HCT116 (cell line): ENCODE data around the gene XKR7. TPM values are rescaled to one million over a fixed set of nuclear protein-coding genes. Genes with fewer than 3 reads are reported as not detected.

ENCODE experiments used
- ATAC-seq: fragments of 200-7000 bp; cut with Tn5 transposase; 2 replicates; pipeline ENCODE4 v1.9.1; 2020; ENCODE audit warnings: mild to moderate bottlenecking, moderate library complexity
- BruUV-seq: library from RNA; stranded (reverse); fragments of 400-500 nt; replicated peaks from 2 replicates; lab custom pipeline; 2021; lab: Mats Ljungman, UMichigan
- CTCF ChIA-PET: fragments of 300-600 bp; sonication (Branson Sonifier 250); formaldehyde crosslinking; loops from one replicate; lab custom pipeline; 2021; ENCODE audit warnings: antibody characterized with exemption; lab: Charles Lee
- POLR2A ChIA-PET: fragments of 300-600, 350-600 bp; sonication (Branson Sonifier 250); formaldehyde crosslinking; loops from one replicate; lab custom pipeline; 2021; ENCODE audit warnings: antibody characterized with exemption; lab: Charles Lee
- RAD21 ChIA-PET, 2 experiments: fragments of 300-600 bp; sonication (Branson Sonifier 250); formaldehyde crosslinking; loops; one replicate each; lab custom pipeline; 2023; ENCODE audit warnings: low total read pairs in 2 of 2; ENCODE audit not compliant: uncharacterized antibody in 2 of 2, unreplicated experiment in 2 of 2, low non-redundant PET in 1 of 2; lab: Charles Lee
- DNase-seq: peaks from one replicate; pipeline ENCODE4 v3.0.0-alpha.2; 2010; ENCODE audit warnings: low read depth, low spot score
- H2AFZ ChIP-seq: fragments of 200-600 bp; shearing (Covaris generic), sonication (generic); 2 replicates; pipeline ENCODE4 v1.6.1; 2017; ENCODE audit warnings: low read depth, mixed run types, mixed read lengths, antibody characterized with exemption, low read length; ENCODE audit not compliant: poor library complexity, severe bottlenecking
- H3K27ac ChIP-seq: 2 replicates; pipeline ENCODE4 v1.5.1; 2012; ENCODE audit warnings: low read depth, low read length
- H3K27me3 ChIP-seq: fragments of 200-600 bp; sonication (generic); 2 replicates; pipeline ENCODE4 v1.6.1; 2016; ENCODE audit warnings: mixed run types, low read length, mixed read lengths; ENCODE audit not compliant: insufficient read depth
- H3K36me3 ChIP-seq, 2 experiments: fragments of 200-500 bp in 1 of 2; fragments of 200-600 bp in 1 of 2; sonication (Bioruptor generic) in 1 of 2; sonication (generic) in 1 of 2; 2 replicates each; pipeline versions ENCODE4 v1.5.1 to v1.6.1; 2014 to 2016; ENCODE audit warnings: low read length in 2 of 2, inconsistent platforms in 1 of 2, mixed read lengths in 1 of 2, mixed run types in 1 of 2; ENCODE audit not compliant: insufficient read depth in 2 of 2, control insufficient read depth in 1 of 2
- H3K4me1 ChIP-seq, 2 experiments: fragments of 200-600 bp in 1 of 2; sonication (generic) in 1 of 2; 2 replicates each; pipeline versions ENCODE4 v1.5.1 to v1.6.1; 2012 to 2017; ENCODE audit warnings: low read length in 2 of 2, inconsistent platforms in 1 of 2, mild to moderate bottlenecking in 1 of 2, mixed read lengths in 1 of 2, mixed run types in 1 of 2, moderate library complexity in 1 of 2; ENCODE audit not compliant: insufficient read depth in 2 of 2, control insufficient read depth in 1 of 2
- H3K4me2 ChIP-seq: fragments of 200-600 bp; sonication (generic); 2 replicates; pipeline ENCODE4 v1.6.1; 2017; ENCODE audit warnings: mixed run types, low read length, mixed read lengths
- H3K4me3 ChIP-seq, 2 experiments: fragments of 200-600 bp in 1 of 2; sonication (generic) in 1 of 2; replicated peaks in 1 of 2; 2 replicates each; pipeline ENCODE4 v1.5.1; 2011 to 2016; ENCODE audit warnings: low read length in 2 of 2, control low read depth in 1 of 2, low read depth in 1 of 2, mild to moderate bottlenecking in 1 of 2, mixed read lengths in 1 of 2, mixed run types in 1 of 2
- H3K79me2 ChIP-seq: fragments of 200-600 bp; sonication (generic); 2 replicates; pipeline ENCODE4 v1.6.1; 2017; ENCODE audit warnings: mild to moderate bottlenecking, mixed run types, low read length, moderate library complexity, mixed read lengths; ENCODE audit not compliant: insufficient read depth
- H3K9ac ChIP-seq: fragments of 200-600 bp; sonication (generic); 2 replicates; pipeline ENCODE4 v1.6.1; 2016; ENCODE audit warnings: low read length, mixed read lengths
- H3K9me2 ChIP-seq: fragments of 200-600 bp; sonication (generic), shearing (Covaris generic); 2 replicates; pipeline ENCODE4 v1.6.1; 2017; ENCODE audit warnings: mixed run types, mild to moderate bottlenecking, moderate library complexity; ENCODE audit not compliant: insufficient read depth
- H3K9me3 ChIP-seq, 2 experiments: fragments of 200-500 bp in 1 of 2; fragments of 200-600 bp in 1 of 2; sonication (Bioruptor generic) in 1 of 2; sonication (generic) in 1 of 2; 2 replicates each; pipeline ENCODE4 v1.6.1; 2014 to 2017; ENCODE audit warnings: low read length in 2 of 2, mixed read lengths in 2 of 2, inconsistent platforms in 1 of 2, low read depth in 1 of 2, mild to moderate bottlenecking in 1 of 2, mixed run types in 1 of 2, moderate library complexity in 1 of 2; ENCODE audit not compliant: control insufficient read depth in 1 of 2, insufficient read depth in 1 of 2
- H4K20me1 ChIP-seq: fragments of 200-600 bp; sonication (generic), shearing (Covaris generic); 2 replicates; pipeline ENCODE4 v1.6.1; 2017; ENCODE audit warnings: mixed run types, mild to moderate bottlenecking, moderate library complexity; ENCODE audit not compliant: insufficient read depth
- ATF3 ChIP-seq: IDR thresholded peaks from 2 replicates; pipeline ENCODE4 v1.6.1; 2012
- CBX3 ChIP-seq: IDR thresholded peaks from 2 replicates; pipeline ENCODE4 v1.6.1; 2012; ENCODE audit warnings: low read depth
- CTCF ChIP-seq, 3 experiments: fragments of 200-600 bp in 1 of 3; sonication (generic) in 1 of 3; IDR thresholded peaks in 2 of 3; conservative IDR thresholded peaks in 1 of 3; 2 replicates each; pipeline ENCODE4 v1.5.1; 2012 to 2017; ENCODE audit warnings: low read depth in 2 of 3, low read length in 2 of 3, antibody characterized with exemption in 1 of 3, borderline replicate concordance in 1 of 3, control low read depth in 1 of 3, mild to moderate bottlenecking in 1 of 3, mixed read lengths in 1 of 3, mixed run types in 1 of 3, moderate library complexity in 1 of 3; ENCODE audit not compliant: insufficient read depth in 1 of 3
- EGR1 ChIP-seq: IDR thresholded peaks from 2 replicates; pipeline ENCODE4 v1.6.1; 2012; ENCODE audit warnings: low read depth
- EZH2 ChIP-seq: fragments of 200-600 bp; sonication (generic); IDR thresholded peaks from 2 replicates; pipeline ENCODE4 v1.6.1; 2017; ENCODE audit warnings: antibody characterized with exemption, mixed run types
- JUND ChIP-seq: IDR thresholded peaks from 2 replicates; pipeline ENCODE4 v1.6.1; 2012
- POLR2A ChIP-seq: IDR thresholded peaks from 2 replicates; pipeline ENCODE4 v1.7.0; 2011; ENCODE audit warnings: borderline replicate concordance; ENCODE audit not compliant: insufficient read depth, insufficient read length; ENCODE audit errors: extremely low read depth
- REST ChIP-seq: IDR thresholded peaks from 2 replicates; pipeline ENCODE4 v1.6.1; 2012; ENCODE audit warnings: low read depth
- SP1 ChIP-seq: IDR thresholded peaks from 2 replicates; pipeline ENCODE4 v1.6.1; 2012; ENCODE audit warnings: low read depth
- YY1 ChIP-seq: IDR thresholded peaks from 2 replicates; pipeline ENCODE4 v1.6.1; 2011; ENCODE audit warnings: low read length, low read depth, moderate library complexity, mild to moderate bottlenecking; ENCODE audit not compliant: insufficient replicate concordance; ENCODE audit errors: extremely low read depth
- ZFX ChIP-seq: fragments of 450-650 bp; IDR thresholded peaks from 2 replicates; pipeline ENCODE4 v1.6.1; 2017
- intact Hi-C: fragments of 100-400 bp; cut with micrococcal nuclease; formaldehyde crosslinking; loops from 2 replicates; pipeline ENCODE4 v1.10.0; 2022
- total RNA-seq: library from RNA; stranded (reverse); gene quantifications from one replicate; pipeline ENCODE4 v1.2.1, GENCODE V29; 2021; ENCODE audit not compliant: unreplicated experiment

Gene XKR7
- total RNA-seq, 1 experiment from 2014 or later: not detected

GRCh38 chr20:31922588-31922987 is 45.4 kb upstream of the XKR7 start:
- ChIA-PET CTCF (no interaction called here), RAD21 (no interaction called here)

More at GRCh38 chr20:31922588-31922987, 45.4 kb upstream of the XKR7 start:
- H3K9ac ChIP-seq: no peak overlapping the region
- POLR2A ChIA-PET: no interaction called here
- BruUV-seq: no TSS peak
- no peaks in the 10 kb centered on the region for H3K27me3 ChIP-seq
- no peaks in the 10 kb centered on the region for H3K36me3 ChIP-seq
- ATAC-seq (no peak), DNase-seq (no peak)
- no peak overlapping the region for H3K4me2 ChIP-seq
- H3K9me2 ChIP-seq: no peaks in the 10 kb centered on the region
- no peaks in the 10 kb centered on the region for H3K4me1 ChIP-seq
- no peak overlapping the region for H2AFZ ChIP-seq
- H3K9me3 ChIP-seq: no peaks in the 10 kb centered on the region
- no peak overlapping the region for H3K27ac ChIP-seq
- no peak for TF ChIP-seq REST
- TF ChIP-seq CTCF (IDR thresholded peaks at IDR 0.05 in 2 of 3, conservative IDR thresholded peaks at IDR 0.05 in 1 of 3; ENCODE audit: borderline replicate concordance in 1 of 3, insufficient read depth in 1 of 3, low read depth in 2 of 3, low read length in 2 of 3): no peak
- no peak for TF ChIP-seq EGR1
- no peak for TF ChIP-seq YY1
- TF ChIP-seq POLR2A: no peak
- TF ChIP-seq ZFX: no peak
- TF ChIP-seq ATF3: no peak
- TF ChIP-seq JUND: no peak
- no peak for TF ChIP-seq CBX3
- TF ChIP-seq SP1: no peak
- TF ChIP-seq EZH2: no peak
- H4K20me1 ChIP-seq: no peaks in the 10 kb centered on the region
- intact Hi-C loops: no loop called here
- no peaks in the 10 kb centered on the region for H3K79me2 ChIP-seq
- H3K4me3 ChIP-seq: no peak overlapping the region
